Epithelial cell of prostate (primary cell): ENCODE data around the gene GJC2.

ENCODE experiments used
- DNase-seq: peaks from one replicate; pipeline ENCODE4 v3.0.0-alpha.2; 2011; ENCODE audit warnings: low read depth, low spot score
- H3K27ac ChIP-seq: fragments of 450-650 bp; 2 replicates; pipeline ENCODE4 v1.5.1; 2017; ENCODE audit warnings: mild to moderate bottlenecking

GJC2 gene

DNA sequence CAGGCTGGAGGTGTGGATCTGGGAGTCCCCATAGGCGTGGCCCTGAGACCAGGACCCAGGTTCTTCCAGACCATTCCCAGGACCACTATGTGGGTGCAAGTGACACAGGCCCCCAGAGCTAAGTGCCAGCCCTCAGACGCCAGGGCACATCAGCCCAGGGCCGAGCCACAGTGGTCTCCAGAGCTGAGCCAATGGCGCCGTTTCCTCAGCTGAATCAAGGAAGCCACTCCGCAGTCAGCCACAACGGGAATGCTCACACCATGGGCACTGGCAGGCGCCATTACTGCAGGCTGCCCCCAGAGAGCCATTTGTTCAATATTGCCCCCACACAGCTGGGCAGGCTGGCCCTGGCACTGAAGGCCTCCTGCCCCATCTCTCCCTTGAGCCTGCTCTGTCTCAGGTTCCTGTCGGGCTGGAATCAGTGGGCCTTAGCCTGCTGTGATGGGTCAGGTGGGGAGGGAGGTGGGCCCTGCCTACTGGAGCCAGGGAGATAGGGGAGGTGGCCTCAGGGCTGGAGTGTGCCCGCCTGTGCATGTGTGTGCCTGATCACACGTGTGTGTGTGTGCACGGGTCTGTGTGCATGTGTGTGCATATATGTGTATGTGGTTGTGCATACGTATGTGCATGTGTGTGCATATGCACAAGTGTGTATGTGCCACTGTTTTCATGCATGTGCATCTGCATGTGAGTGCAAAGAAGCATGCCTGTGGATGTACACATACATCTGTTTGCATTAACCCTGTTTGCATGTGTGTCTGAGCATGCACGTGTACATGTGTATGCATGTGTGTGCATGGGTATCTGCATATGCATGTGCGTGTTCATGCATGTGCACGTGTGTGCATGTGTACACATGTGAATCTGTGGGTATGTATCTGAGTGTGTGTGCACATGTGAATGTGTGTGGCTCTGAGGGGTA is 6.1 kb downstream of the GJC2 start:
- H3K27ac ChIP-seq: no peak overlapping the region
- DNase-seq: no peak

DNA sequence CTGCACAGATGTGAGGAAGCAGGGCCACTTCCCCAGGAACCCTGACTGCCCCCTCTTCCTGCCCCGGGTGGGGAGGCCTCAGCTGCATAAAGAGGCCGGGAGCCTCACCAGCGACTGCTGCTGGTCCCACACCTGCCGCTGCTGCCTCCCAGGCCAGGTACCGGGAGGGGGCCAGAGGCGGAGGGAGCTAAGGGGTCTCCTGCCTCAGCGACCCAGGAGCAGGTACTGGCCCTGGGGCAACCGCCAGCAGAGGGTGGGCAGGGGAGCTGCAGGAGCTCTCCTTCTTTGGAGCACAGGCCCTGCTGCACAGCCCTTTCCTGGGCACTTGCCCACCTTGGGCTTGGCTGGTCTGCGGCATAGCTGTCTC is 6.8 kb downstream of the GJC2 start:
- no peak for DNase-seq
- no peak overlapping the region for H3K27ac ChIP-seq

DNA sequence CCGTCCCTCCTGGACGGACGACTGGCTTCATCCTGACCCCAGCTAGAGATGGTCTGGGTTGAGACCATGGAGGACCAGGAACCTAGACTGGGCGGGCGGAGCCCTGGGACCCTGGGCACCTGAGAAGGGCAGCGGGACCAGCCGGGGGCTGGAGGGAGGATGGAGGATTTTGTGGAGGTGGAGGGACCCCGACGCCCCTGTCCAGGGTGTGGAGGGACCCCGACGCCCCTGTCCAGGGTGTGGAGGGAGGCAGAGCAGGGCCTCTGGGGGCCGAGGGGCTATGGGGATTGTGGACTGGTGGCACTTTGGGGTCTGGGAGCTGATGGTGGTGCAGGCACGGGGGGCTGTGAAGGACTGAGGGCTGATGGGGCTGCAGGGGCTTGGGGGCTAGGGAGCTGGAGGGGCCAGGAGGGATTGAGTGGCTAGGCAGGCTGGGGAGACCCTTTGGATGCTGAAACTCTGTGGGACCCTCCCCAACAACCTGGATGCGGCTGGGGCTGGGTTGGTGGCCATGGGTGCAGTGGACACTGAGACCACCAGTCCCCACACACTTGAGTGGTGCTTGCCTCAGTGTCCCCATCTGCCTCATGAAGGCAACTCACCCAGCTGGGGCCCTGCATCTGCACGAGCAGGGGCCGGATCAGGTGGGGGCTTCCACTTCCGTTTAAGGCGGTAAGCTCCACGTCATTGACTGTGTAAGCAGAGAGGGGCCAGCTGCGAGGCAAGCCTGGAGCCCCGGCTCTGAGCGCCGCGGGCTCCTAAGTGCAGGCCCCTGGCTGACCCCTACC is 7.4 kb downstream of the GJC2 start:
- H3K27ac ChIP-seq: no peak overlapping the region
- DNase-seq: no peak

DNA sequence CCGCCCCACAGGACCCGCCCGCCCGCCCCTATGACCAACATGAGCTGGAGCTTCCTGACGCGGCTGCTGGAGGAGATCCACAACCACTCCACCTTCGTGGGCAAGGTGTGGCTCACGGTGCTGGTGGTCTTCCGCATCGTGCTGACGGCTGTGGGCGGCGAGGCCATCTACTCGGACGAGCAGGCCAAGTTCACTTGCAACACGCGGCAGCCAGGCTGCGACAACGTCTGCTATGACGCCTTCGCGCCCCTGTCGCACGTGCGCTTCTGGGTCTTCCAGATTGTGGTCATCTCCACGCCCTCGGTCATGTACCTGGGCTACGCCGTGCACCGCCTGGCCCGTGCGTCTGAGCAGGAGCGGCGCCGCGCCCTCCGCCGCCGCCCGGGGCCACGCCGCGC is 8.0 kb downstream of the GJC2 start:
- no peak overlapping the region for H3K27ac ChIP-seq
- DNase-seq: no peak

DNA sequence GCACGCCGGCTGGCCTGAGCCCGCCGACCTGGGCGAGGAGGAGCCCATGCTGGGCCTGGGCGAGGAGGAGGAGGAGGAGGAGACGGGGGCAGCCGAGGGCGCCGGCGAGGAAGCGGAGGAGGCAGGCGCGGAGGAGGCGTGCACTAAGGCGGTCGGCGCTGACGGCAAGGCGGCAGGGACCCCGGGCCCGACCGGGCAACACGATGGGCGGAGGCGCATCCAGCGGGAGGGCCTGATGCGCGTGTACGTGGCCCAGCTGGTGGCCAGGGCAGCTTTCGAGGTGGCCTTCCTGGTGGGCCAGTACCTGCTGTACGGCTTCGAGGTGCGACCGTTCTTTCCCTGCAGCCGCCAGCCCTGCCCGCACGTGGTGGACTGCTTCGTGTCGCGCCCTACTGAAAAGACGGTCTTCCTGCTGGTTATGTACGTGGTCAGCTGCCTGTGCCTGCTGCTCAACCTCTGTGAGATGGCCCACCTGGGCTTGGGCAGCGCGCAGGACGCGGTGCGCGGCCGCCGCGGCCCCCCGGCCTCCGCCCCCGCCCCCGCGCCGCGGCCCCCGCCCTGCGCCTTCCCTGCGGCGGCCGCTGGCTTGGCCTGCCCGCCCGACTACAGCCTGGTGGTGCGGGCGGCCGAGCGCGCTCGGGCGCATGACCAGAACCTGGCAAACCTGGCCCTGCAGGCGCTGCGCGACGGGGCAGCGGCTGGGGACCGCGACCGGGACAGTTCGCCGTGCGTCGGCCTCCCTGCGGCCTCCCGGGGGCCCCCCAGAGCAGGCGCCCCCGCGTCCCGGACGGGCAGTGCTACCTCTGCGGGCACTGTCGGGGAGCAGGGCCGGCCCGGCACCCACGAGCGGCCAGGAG is 8.6 kb downstream of the GJC2 start:
- no peak for DNase-seq

DNA sequence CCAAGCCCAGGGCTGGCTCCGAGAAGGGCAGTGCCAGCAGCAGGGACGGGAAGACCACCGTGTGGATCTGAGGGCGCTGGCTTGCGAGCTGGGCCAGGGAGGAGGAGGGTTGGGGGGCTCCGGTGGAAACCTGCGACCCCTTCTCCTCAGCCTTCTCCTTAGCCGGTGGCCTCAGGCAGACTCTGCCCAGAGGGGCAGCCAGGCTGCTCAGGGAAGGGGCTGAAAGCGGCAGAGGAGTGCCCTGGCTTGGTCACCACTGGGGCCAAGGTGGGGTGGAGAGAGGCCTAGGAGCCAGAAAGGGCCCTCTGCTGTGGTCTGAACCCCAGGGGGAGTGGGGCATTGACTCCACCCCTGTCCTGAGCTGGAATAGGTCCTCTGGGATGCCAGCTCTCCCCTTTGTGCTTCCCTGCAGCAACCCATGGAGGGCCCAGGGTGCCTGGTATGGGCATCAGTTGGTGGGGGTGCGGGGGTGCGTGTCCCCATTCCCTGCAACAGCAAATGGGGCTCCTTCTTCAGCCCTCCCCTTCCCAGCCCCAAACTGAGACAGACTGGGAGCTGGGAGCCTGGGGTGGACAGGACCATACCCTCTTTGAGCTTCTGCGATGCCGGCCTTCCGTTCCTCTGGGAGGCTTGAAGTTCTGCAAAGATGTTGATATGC is 9.4 kb downstream of the GJC2 start:
- no peak for DNase-seq
- no peak overlapping the region for H3K27ac ChIP-seq

More for the DNA sequence above, 8.6 kb downstream of the GJC2 start:
- H3K27ac ChIP-seq: no peak overlapping the region

DNA sequence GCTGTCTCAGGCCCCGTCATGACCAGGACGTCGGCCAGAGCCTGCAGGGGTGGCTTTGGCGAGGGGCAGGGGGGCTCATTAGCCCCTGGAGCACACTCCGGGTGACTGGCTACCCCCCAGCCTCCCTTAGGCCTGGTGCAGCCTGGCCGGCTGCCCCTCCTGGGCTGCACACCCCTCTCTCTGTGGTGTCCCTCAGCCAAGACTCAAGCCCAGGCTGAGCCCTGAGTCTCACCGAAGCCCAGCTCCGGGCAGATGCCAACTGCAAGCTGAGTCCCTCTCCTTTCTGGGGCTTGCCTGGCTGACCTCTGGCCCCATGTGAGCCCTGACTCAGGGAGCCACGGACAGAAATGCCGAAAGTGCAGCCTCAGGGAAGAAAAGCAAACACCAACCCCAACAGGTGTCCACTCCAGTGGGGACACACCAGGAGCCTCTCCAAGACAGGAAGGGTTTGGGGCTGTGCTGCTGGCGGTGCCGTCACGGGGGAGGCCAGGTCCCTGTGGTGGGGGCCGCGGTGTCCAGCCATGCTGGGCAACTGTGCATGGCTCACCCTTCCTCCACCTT is 10.6 kb downstream of the GJC2 start:
- no peak for DNase-seq
- peak overlapping the region; percentile 98 for H3K27ac ChIP-seq

DNA sequence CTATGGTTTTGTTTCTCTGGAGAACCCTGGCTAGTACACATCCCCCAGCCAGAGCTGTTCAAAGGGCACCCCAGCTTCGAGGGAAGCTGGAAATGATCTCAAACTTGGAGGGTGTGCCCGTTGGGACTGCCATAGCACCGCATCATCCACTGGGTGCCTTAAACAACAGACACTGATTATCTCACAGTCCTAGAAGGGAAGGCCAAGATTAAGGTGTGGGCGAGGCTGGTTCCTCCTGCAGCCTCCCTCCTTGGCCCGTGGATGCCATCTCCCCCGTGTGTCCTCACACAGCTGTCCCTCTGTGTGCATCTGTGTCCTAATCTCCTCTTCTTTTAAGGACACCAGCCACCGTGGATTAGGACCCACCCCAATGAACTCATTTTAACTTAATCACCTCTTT is 11.6 kb downstream of the GJC2 start:
- peak overlapping the region; percentile 98 for H3K27ac ChIP-seq
- no peak for DNase-seq

DNA sequence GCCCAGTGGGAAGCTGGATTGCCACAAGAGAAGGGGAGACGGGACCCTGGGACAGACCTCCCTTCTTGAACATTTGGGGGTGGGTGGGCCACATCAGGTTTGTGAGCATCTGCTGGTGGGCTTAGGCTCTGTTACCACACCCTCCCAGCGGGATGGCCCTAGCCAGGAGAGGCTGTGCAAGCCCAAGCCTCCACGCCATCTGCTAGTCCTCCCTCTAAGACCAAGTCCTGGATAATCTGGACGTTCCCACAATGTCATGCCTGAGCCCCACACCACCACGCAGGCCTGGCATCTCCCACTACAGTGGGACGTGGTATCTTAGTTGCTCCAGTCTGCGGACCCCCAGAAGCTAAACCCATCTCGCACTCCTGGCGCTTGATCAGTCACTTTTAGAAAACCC is 12.1 kb downstream of the GJC2 start:
- DNase-seq: no peak
- H3K27ac ChIP-seq: peak overlapping the region; percentile 98

DNA sequence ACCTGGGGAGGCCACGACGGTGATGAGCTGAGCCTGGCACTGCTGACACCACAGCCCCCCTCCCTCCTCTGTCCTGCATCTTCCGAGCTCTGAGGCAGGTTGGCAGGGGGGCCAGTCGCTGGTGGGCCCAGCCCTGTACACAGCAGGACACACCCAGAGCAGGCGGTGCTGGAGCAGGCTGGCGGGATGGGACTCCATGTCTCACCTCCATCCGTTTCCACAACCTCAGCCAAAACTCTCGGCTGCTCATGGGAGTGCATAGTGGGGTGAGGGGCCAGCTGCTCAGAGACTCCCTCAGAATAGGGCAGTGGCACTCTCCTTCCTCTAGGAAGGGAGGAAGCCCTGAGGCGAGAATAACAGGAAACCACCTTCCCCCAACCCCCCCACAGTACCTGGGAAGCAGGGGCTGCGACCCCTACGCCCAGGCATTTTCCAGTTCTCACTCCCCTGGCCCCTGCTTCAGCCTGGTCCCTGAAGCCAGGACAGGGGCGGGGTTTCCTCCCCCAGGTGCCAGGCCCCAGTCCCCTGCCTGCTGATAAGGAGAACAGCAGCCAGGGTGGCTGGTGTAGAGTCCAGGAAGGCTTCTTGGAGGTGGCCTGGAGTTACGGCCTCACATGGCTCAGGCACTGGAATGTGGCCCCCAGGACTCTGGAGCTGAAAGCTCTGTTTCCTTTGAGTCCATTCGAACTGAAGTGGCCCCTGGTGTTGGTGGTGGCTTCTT is 12.7 kb downstream of the GJC2 start:
- peak overlapping the region; percentile 98 for H3K27ac ChIP-seq
- DNase-seq: no peak

DNA sequence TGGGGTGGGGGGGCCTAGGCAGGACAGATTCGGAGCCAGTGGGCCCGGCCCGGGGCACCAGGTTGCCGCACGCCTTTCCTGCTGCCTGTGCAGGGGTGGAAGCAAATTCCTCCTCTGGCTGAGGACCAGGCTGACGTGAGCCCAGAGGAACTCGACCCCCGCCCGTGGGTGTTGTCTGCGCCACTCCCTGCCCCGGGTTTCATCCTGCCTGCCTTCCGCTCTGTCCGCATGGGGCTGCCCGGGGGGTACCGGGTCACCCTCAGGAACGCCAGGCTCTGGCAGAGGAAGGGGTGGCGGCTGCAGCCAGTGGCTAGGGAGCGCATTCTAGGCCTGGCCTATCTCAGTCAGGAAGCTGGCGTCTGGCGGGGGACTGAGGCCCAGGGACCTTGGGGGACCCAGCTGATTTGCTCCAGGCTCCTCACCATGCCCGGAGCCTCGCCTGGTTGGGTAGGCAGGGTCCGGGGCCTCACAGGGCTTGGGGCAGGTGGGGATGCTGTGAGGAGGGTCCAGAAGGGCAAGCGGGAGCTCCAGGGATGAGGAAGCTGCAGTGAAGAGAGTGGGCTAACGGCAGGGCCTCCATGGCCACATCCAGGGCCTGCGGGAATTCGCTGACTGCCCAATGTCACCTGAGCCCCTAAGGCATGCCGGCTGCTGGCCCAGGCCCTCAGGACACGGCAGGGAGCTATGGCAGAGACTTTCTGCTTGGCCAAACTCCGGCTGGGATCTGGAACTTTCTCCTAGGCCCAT is 13.4 kb downstream of the GJC2 start:
- peak; percentile 55 for DNase-seq
- peak overlapping the region; percentile 98 for H3K27ac ChIP-seq

DNA sequence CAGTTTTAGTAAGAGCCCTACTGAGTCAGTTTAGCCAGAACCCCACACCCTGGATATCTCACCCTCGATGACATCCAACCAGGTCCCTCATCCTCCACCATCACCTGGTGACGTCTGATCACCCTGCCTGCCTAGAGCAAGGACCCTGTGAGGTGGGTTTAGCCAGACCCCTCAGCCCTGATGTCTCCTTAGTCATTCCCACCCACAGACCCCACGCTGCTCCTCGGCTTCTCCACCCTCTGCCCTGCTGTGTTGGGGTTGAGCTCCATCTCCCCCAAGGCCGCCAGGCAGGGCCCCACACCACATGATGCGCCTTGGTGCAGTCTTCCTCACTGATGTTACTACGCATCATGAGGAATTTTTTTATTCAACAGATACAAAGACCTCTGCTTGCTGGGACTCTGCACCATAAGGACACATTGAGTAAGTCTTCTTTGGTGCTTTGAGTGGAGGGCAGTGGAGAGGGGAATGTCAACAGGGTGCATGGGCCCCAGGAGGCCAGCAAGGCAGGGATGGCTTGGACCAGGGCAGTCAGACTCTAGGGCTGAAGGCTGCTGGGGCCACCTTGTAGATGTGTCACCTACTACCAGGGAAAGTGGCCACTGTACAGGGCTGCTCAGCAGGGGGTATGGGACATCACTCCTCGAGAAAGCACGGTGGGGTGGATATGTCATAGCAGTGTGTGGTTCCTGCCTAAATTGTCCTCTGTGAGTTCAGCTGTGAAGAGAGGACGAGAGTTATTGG is 14.2 kb downstream of the GJC2 start:
- peak overlapping the region; percentile 98 for H3K27ac ChIP-seq
- DNase-seq: no peak

DNA sequence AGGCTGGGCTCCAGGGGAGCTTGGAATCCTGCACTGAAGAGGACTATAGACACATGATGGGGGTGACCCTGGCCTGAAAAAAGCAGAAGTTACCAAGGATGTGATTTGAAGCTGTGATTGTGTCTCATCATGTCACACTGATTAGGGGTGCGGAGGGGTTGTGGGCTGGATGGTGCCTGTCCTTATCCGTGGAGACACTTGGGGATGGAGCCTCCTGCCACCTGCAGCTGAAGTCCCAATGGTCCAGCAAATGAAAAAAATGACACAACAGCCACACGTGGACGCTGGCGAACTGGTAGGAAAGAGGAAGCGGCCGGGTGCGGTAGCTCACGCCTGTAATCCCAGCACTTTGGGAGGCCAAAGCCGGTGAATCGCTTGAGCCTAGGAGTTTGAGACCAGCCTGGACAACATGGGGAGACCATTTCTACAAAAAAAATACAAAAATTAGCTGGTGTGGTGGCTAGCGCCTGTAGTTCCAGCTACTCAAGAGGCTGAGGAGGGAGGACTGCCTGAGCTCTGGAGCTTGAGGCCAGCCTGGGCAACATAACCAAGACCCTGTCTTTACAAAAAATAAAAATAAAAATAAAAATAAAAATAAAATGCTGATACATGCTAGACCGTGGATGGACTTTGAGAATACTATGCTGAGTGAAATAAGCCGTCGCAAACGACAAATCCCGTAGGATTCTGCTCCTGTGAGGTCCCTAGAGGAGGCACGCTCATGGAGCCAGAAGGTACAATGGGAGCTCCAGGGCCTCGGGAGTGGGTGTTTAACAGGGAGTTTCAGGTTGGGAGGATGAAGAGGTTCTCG is 15.0 kb downstream of the GJC2 start:
- DNase-seq: no peak
- peak overlapping the region; percentile 98 for H3K27ac ChIP-seq

DNA sequence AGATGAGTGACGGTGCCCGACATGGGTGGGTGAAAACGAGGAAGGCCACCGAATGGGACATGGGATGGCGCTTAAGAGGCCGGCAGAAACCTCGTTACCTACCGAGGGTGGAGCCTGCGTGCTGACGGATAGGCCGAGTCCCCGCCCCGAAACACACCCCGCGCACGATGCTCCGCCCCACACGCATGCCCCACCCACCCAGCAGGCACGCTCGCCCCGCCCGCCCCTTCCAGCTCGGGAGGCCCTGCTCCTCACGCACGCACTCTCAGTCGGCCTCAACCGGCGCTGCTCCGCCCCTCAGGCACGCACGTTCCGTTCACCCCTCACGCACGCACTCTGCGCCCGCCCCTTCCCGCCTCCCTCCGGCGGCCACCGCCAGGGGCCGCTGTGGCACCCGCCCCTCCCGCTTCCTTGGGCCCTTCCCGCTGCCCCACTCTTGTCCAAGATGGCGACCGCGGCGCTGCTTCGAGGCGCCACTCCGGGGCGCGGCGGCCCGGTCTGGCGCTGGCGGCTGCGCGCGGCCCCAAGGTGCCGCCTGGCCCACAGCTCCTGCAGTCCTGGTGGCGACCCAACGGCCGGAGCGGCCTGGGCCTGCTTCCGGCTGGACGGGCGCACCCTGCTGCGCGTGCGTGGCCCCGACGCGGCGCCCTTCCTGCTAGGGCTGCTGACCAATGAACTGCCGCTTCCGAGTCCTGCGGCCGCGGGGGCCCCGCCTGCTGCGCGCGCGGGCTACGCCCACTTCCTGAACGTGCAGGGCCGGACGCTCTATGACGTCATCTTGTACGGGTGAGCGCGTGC is 15.8 kb downstream of the GJC2 start, which contains the start of gene IBA57:
Gene IBA57, plus strand, starts transcription at position 433 of the 798 bp plus-strand sequence. Its CDS starts 13 bp downstream, at position 446.
- H3K27ac ChIP-seq: peak within 1 kb of the TSS; percentile 98
- DNase-seq: peak; percentile 95

DNA sequence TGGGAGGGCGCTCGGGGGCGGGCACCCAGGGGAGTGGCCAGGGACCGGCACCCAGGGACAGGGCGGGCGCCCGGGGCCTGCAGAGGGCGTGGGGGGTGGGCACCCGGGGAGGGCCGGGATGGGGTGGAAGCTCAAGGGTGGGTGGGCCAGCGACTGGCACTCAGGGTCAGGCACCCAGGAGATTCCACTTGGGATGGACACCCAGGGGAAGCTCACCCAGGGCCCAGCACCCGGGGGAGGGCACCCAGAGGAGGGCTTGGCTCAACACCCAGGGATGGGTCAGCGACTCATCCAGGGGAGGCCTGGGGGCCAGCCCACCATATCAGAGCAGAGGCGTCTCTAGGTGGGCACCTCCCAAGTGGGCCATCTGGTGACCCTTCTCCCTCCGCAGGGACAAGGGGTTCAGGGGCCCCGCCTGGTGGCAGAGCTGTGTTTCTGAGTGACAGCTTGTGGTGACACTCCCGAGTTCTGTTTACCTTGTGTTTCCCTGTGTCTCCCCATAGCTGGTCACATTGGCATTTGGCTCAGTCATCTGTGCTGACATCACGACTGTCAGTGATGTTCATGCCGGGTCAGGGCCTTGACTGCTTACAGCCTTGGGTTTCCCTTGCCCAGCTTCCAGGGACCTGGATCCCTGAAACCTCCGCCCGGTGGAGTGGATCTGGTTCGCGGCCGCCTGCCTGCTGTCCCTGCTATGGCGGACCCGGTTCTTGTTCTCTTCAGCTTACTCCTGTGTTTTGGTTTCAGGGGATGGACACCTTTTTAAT is 16.6 kb downstream of the GJC2 start:
- DNase-seq: no peak
- peak overlapping the region; percentile 98 for H3K27ac ChIP-seq
